MM.1S (cell line): ENCODE results near the gene RAB11FIP4.

Experiments used
- DNase-seq: peaks from one replicate; pipeline ENCODE4 v3.0.0-alpha.2; 2015
- H2AFZ ChIP-seq: fragments of 300-600 bp; sonication (generic); 2 replicates; pipeline ENCODE4 v1.6.0; 2016; ENCODE audit warnings: antibody characterized with exemption, low read length
- H3F3A ChIP-seq: fragments of 300-600 bp; sonication (generic); 2 replicates; pipeline ENCODE4 v1.6.1; 2016; ENCODE audit warnings: mild to moderate bottlenecking, antibody characterized with exemption, low read length, moderate library complexity, mixed read lengths; ENCODE audit not compliant: insufficient read depth
- H3K27ac ChIP-seq: fragments of 300-600 bp; sonication (generic); 2 replicates; pipeline ENCODE4 v1.5.1; 2016; ENCODE audit warnings: mild to moderate bottlenecking, low read length
- H3K27me3 ChIP-seq: fragments of 300-600 bp; sonication (generic); replicated peaks from 2 replicates; pipeline ENCODE4 v1.6.0; 2016; ENCODE audit warnings: low read length; ENCODE audit not compliant: insufficient read depth
- H3K36me3 ChIP-seq: fragments of 300-600 bp; sonication (generic); replicated peaks from 2 replicates; pipeline ENCODE4 v1.6.1; 2016; ENCODE audit warnings: mild to moderate bottlenecking, low read length, mixed read lengths; ENCODE audit not compliant: insufficient read depth
- H3K4me1 ChIP-seq: fragments of 300-600 bp; sonication (generic); 2 replicates; pipeline ENCODE4 v1.6.1; 2016; ENCODE audit warnings: low read length, mixed read lengths
- H3K4me2 ChIP-seq: fragments of 300-600 bp; sonication (generic); 2 replicates; pipeline ENCODE4 v1.6.0; 2016; ENCODE audit warnings: low read depth, low read length
- H3K4me3 ChIP-seq: fragments of 300-600 bp; sonication (generic); 2 replicates; pipeline ENCODE4 v1.5.1; 2016; ENCODE audit warnings: low read length, mixed read lengths
- H3K79me2 ChIP-seq: fragments of 300-600 bp; sonication (generic); 2 replicates; pipeline ENCODE4 v1.6.1; 2016; ENCODE audit warnings: mixed run types, low read length, mixed read lengths
- H3K9ac ChIP-seq: fragments of 300-600 bp; sonication (generic); 2 replicates; pipeline ENCODE4 v1.6.1; 2016; ENCODE audit warnings: low read length, mixed read lengths
- H3K9me2 ChIP-seq: fragments of 300-600 bp; sonication (generic); replicated peaks from 2 replicates; pipeline ENCODE4 v1.6.1; 2016; ENCODE audit warnings: mild to moderate bottlenecking, low read length, mixed read lengths; ENCODE audit not compliant: insufficient read depth
- H3K9me3 ChIP-seq: fragments of 300-600 bp; sonication (generic); replicated peaks from 2 replicates; pipeline ENCODE4 v1.6.1; 2016; ENCODE audit warnings: mild to moderate bottlenecking, low read length, mixed read lengths; ENCODE audit not compliant: insufficient read depth
- H4K20me1 ChIP-seq: fragments of 300-600 bp; sonication (generic); 2 replicates; pipeline ENCODE4 v1.6.1; 2016; ENCODE audit warnings: mild to moderate bottlenecking, low read length, moderate library complexity, mixed read lengths; ENCODE audit not compliant: insufficient read depth
- CTCF ChIP-seq: fragments of 300-600 bp; sonication (generic); IDR thresholded peaks from 2 replicates; pipeline ENCODE4 v1.5.1; 2016; ENCODE audit warnings: antibody characterized with exemption, low read length, mixed read lengths
- EZH2 ChIP-seq: fragments of 300-600 bp; sonication (generic); optimal IDR thresholded peaks from 2 replicates; pipeline ENCODE3; 2017; ENCODE audit warnings: low read depth, mild to moderate bottlenecking, antibody characterized with exemption, low read length, mixed read lengths
- EZH2phosphoT487 ChIP-seq: fragments of 300-600 bp; sonication (generic); IDR thresholded peaks from 2 replicates; pipeline ENCODE4 v1.6.1; 2018; ENCODE audit warnings: antibody characterized with exemption, low read length

RAB11FIP4 gene

GRCh38 chr17:31512796-31513195 is 121.3 kb downstream of the RAB11FIP4 start:
- H3K79me2 ChIP-seq, result peaks cover 20% of the 10 kb centered on the region
- peaks cover 18% of the 10 kb centered on the region for H3K4me1 ChIP-seq
- H3K9me3 ChIP-seq, result no peaks in the 10 kb centered on the region
- H4K20me1 ChIP-seq, result no peaks in the 10 kb centered on the region
- no peak for DNase-seq
- H3K4me2 ChIP-seq, result no peak overlapping the region
- no peaks in the 10 kb centered on the region for H3K9me2 ChIP-seq
- H2AFZ ChIP-seq, result no peak overlapping the region
- H3K27ac ChIP-seq, result no peak overlapping the region
- peaks cover 15% of the 10 kb centered on the region for H3F3A ChIP-seq
- H3K9ac ChIP-seq, result no peak overlapping the region
- no peak overlapping the region for H3K4me3 ChIP-seq
- TF ChIP-seq EZH2, result no peak
- TF ChIP-seq CTCF, result no peak
- no peak for TF ChIP-seq EZH2phosphoT487
- no peaks in the 10 kb centered on the region for H3K36me3 ChIP-seq
- H3K27me3 ChIP-seq, result no peaks in the 10 kb centered on the region

- Histone ChIP-seq H3K36me3 (no peaks in the 10 kb centered on the region), H3K9me2 (no peaks in the 10 kb centered on the region), H4K20me1 (no peaks in the 10 kb centered on the region), H3K9ac (no peak overlapping the region), H3K4me1 (peaks cover 14% of the 10 kb centered on the region), H2AFZ (no peak overlapping the region), H3K79me2 (peaks cover 17% of the 10 kb centered on the region), H3K4me3 (no peak overlapping the region), H3K9me3 (no peaks in the 10 kb centered on the region), H3K4me2 (no peak overlapping the region), H3K27me3 (no peaks in the 10 kb centered on the region), H3K27ac (no peak overlapping the region), H3F3A (peaks cover 4% of the 10 kb centered on the region; the same call in 1 of the 2 replicates)
- DNase-seq, result no peak
- TF ChIP-seq EZH2 (no peak), CTCF (no peak), EZH2phosphoT487 (no peak)
Observed at GRCh38 chr17:31513731-31514427, 122.4 kb downstream of the RAB11FIP4 start.

GRCh38 chr17:31515267-31515666 is 123.8 kb downstream of the RAB11FIP4 start:
- H3K79me2 ChIP-seq, result peaks cover 4% of the 10 kb centered on the region
- no peaks in the 10 kb centered on the region for H3K9me2 ChIP-seq
- peaks cover 3% of the 10 kb centered on the region; the same call in 1 of the 2 replicates for H3K4me1 ChIP-seq
- H3K9me3 ChIP-seq, result no peaks in the 10 kb centered on the region
- no peak overlapping the region for H3K4me3 ChIP-seq
- no peaks in the 10 kb centered on the region for H3K36me3 ChIP-seq
- no peak overlapping the region for H2AFZ ChIP-seq
- no peak for DNase-seq
- no peak overlapping the region for H3K4me2 ChIP-seq
- no peak overlapping the region for H3K27ac ChIP-seq
- no peaks in the 10 kb centered on the region for H3F3A ChIP-seq
- TF ChIP-seq EZH2, result no peak
- no peak for TF ChIP-seq CTCF
- TF ChIP-seq EZH2phosphoT487, result no peak
- no peak overlapping the region for H3K9ac ChIP-seq
- H4K20me1 ChIP-seq, result no peaks in the 10 kb centered on the region
- H3K27me3 ChIP-seq, result no peaks in the 10 kb centered on the region
